GM18507 (cell line): Measurements from ENCODE around the gene CYP4A11.
"Not testable (repeated sequence)": the region's sequence is repeated elsewhere in the genome, so short reads cannot be mapped to it uniquely, and the experiment has no call there.

Experiments used
- DNase-seq: peaks from one replicate; pipeline ENCODE4 v3.0.0; 2011; ENCODE audit warnings: low read depth; ENCODE audit not compliant: insufficient read length; ENCODE audit errors: extremely low spot score
- FAIRE-seq: peaks from 2 replicates; lab custom pipeline; 2011; peaks lifted over from hg19 to GRCh38; lab: Jason Lieb, UNC

The CYP4A11 gene, protein sequence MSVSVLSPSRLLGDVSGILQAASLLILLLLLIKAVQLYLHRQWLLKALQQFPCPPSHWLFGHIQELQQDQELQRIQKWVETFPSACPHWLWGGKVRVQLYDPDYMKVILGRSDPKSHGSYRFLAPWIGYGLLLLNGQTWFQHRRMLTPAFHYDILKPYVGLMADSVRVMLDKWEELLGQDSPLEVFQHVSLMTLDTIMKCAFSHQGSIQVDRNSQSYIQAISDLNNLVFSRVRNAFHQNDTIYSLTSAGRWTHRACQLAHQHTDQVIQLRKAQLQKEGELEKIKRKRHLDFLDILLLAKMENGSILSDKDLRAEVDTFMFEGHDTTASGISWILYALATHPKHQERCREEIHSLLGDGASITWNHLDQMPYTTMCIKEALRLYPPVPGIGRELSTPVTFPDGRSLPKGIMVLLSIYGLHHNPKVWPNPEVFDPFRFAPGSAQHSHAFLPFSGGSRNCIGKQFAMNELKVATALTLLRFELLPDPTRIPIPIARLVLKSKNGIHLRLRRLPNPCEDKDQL

DNA sequence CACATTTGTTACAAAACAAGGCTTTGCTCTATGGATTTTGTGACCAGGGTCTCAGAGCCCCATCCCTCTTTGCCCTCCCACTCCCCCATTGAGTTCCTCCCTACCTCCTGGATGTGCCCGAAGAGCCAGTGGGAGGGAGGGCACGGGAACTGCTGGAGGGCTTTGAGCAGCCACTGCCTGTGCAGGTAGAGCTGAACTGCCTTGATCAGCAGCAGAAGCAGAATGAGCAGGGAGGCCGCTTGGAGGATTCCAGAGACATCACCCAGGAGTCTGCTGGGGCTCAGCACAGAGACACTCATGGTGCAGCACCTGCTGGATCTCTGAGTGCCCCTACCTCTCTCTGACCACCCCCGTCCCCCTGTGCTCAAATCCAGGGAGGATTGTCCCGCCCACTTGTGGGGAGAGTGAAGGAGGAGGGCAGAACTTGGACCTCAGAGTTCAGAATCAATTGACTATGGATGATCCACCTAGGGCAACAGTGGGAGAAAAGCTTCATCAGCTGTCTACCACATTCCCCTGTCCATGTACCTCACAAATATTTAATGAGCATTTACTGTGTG lies at the start of gene CYP4A11:
Gene CYP4A11 (minus strand): TSS at position 342 of the 560 bp plus-strand sequence. CDS start 43 bp downstream, at position 299.
- DNase-seq (no peak), FAIRE-seq (no peak)

DNA sequence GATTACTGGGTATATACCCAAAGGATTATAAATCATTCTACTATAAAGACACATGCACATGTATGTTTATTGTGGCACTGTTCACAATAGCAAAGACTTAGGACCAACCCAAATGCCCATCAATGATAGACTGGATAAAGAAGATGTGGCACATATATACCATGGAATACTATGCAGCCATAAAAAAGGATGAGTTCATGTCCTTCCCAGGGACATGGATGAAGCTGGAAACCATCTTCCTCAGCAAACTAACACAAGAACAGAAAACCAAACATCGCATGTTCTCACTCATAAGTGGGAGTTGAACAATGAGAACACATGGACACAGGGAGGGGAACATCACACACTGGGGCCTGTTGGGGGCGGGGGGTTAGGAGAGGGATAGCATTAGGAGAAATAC lies 49.3 kb upstream of the CYP4A11 start:
- not testable (repeated sequence) for DNase-seq, FAIRE-seq

DNA sequence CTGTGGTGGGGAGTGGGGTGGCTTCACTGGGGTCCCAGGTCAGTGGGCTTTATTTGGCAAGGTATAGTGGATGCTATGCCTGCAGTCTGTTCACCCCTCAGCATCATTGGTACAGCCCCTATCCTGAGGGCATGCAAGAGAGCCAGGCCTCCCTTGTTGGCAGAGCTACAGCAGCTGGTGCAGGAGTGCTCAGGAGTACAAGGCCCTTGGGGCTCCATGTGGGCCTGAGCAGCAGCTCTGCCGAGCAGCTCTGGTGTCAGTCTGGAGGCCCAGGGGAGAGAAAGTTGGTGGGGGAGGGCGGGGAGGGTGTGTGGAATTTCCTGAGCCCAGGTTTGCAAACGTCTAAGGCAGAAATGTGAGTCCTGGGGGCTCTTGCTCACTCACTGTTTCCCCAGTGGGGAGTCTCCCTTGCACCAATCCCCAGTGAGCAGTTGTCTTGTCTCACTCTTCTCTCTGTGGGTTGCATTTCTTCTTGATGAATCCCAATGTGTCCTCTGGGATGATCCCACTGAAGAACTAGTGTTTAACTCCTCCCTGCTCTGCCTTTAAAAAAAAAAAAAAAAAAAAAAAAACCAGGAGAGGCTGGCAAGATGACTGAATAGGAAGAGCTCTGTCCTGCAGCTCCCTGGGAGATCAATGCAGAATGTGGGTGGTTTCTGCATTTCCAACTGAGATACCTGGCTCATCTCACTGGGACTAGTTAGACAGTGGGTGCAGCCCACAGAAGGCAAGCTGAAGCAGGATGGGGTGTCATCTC lies 42.7 kb upstream of the CYP4A11 start:
- no peak for DNase-seq
- FAIRE-seq, result no peak

DNA sequence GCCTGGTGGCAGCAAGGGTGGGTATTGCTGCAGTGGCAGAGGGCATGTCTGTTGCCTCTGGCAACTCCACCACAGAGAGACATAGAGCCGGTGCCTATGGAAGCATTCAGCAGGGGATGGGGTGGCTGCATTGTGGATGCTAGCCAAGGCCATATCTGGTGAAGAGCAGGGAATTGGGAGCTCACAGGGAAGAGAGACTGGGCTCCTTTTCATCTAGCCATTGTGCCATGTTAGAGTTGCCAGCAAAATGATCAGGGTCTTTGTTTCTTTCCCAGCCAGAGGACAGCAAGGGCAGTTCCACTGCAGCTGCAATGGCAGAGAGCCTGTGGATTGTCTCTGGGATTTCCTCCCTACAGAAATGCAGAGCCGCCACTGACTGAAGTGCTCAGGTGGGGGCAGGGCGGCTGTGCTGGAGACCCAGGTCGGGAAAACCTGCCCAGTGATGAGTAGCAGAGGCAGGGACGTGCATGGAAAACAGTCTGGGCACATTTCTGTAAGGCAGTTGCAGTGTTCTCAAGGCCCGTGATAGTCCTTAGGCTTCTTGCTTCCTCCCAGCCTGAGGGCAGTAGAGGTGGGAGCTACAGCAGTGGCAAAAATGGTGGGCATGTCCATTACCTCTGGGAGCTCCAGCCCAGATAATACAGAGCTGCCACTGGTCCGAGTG lies 42.0 kb upstream of the CYP4A11 start:
- no peak for DNase-seq
- no peak for FAIRE-seq

DNA sequence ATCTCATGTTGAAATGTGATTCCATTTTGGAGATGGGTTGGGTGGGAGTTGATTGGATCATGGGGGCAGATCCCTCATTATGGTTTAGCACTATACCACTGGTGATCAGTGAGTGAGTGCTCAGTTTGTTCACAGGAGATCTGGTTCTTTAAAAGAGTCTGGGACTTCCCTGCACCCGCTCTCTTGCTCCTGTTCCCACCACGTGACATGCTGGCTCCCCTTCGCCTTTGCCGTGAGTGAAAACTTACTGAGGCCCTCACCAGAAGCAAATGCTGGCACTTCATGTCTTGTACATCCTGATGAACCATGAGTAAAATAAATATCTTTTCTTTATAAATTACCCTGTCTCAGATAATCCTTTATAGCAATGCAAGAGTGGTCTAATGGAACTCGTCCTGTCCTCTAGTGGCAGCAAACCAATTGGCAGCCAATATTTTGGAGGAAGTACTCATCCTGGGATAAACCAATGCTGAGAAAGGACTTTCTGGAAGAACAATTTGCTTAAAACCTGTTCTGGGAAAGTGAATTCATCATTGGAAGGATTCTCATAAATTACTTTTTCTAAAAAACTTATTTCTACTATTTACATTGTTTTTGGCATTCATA lies 27.8 kb upstream of the CYP4A11 start:
- FAIRE-seq (no peak), DNase-seq (no peak)

DNA sequence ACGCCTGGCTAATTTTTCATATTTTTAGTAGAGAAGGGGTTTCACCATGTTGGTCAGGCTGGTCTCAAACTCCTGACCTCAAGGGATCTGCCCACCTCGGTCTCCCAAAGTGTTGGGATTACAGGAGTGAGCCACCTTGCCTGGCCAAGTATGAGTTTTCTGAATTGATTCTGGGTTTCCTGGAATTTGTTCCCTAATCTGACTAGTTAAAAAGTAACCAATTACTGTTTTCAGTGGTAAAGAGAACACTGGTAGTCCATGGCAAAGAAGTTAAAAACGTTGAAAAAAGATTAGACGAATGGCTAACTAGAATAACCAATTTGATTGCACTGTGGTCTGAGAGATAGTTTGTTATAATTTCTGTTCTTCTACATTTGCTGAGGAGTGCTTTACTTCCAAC lies 21.0 kb upstream of the CYP4A11 start:
- DNase-seq, FAIRE-seq: not testable (repeated sequence)

DNA sequence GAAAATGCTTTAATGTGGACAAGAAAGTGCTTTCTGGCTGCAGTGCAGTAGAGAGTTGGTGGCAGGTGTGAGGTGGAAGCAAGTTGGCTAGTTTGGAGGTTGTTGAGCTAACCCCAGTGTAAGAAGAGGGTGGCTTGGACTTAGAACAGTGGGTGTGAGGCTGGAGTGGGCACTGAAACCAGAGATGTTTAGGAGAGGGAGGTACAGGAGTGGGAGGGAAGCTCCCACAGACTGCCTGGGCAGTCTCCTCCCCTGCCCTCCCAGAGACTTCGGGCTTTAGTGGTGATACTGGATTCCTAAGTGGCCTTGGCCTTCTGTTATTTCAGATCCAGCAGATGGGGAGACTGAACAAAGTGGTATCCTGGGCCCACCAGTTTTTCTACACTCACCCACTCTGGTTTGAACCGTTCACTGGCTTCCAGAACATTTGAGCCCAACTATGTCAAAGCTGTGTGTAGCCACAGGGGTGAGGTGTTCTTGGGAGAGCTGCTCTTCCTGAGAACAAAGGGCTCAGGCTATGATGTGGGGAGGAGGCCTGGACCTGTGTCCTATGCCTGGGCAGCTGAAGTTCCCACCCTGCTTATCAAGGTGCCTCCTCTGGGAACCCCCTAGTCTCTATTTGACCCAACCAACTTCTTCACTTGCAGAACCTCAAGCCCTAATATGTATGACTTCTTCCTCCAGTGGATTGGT lies 19.9 kb upstream of the CYP4A11 start:
- FAIRE-seq (no peak), DNase-seq (no peak)

DNA sequence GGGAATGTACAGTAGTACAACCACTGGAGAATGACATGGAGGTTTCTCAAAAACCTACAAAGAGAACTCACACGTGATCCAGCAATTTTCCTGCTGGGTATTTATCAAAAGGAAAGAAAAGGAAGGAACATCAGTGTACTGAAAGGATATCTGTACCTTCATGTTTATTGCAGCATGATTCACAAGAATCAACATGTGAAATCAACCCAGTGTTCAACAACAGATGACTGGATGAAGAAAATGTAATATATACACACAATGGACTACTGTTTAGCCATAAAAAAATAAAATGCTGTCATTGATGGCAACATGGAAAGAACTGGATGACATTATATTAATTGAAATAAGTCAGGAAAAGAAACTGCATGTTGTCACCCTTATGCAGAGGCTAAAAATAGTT lies 19.0 kb upstream of the CYP4A11 start:
- DNase-seq, result no peak
- no peak for FAIRE-seq

DNA sequence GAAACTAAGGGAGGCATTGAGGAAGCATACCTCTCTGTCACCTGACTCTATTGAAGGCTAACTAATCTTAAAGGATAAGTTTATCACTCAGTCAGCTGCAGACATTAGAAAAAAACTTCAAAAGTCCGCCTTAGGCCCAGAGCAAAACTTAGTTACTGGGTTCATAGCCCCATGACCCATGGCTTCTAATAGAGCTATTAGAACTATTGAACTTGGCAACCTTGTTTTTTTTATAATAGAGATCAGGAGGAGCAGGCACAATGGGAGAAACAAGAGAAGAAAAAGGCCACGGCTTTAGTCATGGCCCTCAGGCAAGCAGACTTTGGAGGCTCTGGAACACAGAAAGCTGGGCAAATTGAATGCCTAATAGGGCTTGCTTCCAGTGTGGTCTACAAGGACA lies 13.8 kb upstream of the CYP4A11 start:
- not testable (repeated sequence) for FAIRE-seq, DNase-seq

DNA sequence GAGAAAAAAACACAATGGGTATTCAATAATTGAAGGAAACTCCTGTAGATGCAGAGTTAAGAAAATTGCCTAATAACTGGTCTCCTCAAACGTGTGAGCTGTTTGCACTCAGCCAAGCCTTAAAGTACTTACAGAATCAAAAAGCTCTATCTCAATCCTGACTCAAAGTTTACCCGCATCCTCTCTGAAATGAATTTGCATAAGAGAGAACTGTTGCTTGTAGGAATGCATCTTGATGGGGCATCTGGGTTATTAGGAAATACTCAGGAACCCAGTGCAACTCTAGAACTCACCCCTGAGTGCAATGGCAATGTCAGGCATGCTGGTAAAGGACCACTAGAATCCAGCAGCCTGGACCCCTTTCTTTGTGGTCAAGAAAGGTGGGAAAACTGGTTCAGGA lies 12.6 kb upstream of the CYP4A11 start:
- DNase-seq, FAIRE-seq: not testable (repeated sequence)

DNA sequence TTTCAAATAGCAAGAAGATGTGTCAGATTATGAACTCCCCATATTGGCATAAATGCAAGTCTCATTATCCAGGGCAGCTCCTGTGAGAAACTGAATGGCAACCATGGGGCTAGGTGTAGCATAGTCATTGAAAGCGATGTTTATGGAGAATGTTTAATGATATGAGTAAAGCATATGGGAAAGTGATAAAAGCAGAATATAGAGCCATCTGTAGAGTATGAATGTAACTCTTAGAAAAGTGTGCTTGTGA lies 8.1 kb upstream of the CYP4A11 start:
- FAIRE-seq, DNase-seq: not testable (repeated sequence)

DNA sequence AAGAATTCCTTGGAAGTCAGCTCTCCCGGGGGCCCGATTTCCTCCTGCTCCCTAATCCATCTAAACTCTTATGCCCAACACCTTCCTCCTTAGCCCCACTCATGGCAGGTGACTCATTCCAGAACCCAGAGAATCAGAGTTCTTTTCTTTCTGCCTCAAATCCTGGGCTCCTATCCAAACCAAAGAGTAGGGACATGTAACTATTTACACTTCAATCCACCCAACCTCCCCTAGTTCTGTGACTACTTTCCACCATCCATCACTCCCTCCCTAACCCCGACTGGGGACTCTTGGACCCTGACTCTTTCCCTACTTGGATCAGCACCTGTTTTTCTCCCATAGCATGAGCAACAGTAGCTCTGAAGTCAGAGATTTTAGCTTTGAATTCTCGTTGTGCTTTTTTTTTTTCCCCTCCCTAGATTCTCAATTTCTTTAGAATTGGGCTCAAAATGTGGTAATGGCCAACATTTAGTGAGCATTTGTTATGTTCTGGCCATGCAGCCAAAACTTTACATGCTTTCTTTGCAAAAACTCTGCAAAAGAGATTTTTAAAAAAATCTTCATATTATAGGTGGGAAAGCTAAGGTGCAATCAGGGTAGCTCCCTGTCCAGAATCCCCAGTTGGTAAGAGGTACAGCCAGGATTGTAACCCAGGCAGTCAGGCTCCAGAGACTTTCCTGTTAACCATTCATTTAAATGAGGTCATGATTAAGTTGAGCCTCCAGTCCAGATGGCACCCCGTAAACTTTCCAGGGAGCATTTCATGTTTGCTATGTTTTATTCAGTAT lies 7.5 kb upstream of the CYP4A11 start:
- DNase-seq, result no peak
- no peak for FAIRE-seq

DNA sequence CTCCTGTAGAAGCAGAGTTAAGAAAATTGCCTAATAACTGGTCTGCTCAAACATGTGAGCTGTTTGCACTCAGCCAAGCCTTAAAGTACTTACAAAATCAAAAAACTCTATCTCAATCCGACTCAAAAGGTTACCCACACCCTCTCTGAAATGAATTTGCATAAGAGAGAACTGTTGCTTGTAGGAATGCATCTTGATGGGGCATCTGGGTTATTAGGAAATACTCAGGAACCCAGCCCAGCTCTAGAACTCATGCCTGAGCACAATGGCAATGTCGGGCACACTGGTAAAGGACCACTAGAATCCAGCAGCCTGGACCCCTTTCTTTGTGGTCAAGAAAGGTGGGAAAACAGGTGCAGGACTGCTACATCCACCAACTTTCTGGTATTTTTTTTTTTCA lies 6.4 kb upstream of the CYP4A11 start:
- FAIRE-seq, DNase-seq: not testable (repeated sequence)

DNA sequence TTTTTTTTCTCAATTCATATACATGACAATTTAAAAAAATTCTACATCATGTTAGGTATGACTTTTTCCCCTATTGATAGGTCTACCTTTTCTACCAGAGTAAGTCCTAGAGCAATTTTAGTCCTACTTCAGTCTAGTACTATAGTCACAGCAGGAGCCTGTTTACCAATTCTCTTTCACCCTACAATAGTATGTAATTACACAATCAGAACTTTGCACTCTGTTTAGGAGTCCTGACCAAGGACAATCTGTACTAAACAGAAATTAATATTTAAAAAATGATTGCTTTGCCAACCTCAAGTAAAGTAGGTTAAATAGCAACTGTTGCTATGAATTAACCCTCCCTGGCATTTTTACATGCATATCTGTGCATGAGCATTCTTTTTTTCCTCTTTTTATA lies 810 bp upstream of the CYP4A11 start:
- FAIRE-seq (no peak), DNase-seq (no peak)

DNA sequence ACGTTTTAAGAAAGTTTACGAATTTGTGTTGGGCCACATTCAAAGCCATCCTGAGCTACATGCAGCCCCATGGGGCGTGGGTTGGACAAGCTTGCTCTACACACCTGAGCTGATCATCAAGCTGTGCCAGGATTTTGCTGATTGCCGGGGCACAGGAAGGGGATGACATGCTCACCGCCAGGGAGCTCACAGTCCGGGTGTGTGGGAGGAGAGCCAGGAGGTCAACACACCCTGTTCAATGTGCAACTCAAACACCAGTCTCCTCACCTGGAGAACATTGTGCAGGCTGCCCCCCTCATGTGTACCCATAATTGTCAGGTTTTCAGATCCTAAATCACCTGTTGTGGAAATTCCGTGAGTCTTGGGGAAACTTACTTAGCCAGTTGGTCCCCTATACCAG lies 969 bp downstream of the CYP4A11 start:
- DNase-seq, result no peak
- FAIRE-seq, result no peak

DNA sequence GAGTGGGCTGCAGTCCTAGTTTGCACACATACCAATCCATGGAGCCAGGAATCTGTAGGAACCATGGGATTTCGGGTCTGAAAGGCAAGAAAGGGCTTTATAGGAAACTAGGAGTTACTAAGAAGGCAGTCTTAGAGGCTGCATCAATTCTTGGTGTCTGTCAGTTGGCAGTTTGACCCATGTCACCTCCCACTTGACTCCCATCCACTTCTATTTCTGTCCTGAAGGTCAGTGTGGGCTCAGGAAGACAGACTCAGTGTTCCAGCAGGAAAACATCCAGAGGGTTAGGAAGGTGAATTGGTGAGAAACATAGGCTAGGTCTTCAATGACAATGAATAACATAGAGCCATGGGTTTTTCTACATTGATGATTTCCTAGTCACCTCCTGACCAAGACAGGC lies 4.0 kb downstream of the CYP4A11 start:
- FAIRE-seq (no peak), DNase-seq (no peak)

DNA sequence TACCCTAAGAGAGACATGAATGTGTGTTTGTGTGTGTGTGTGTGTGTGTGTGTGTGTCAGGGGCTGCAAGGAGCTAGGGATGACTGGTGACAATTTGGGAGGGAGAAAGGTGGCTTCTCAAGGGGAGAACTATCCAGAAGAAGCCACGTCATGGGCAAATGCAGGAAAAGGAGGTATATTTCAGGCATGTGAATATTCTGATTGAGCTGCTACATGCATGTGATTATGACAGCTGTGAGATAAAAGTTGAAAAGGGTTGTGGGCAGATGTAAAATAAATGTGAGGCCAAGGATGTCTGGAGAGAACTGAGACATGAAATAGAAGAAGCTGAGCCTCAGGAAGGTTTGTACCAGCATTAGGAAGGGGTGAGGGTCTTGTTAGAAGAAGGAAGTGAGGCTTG lies 4.5 kb downstream of the CYP4A11 start:
- DNase-seq, result no peak
- no peak for FAIRE-seq

DNA sequence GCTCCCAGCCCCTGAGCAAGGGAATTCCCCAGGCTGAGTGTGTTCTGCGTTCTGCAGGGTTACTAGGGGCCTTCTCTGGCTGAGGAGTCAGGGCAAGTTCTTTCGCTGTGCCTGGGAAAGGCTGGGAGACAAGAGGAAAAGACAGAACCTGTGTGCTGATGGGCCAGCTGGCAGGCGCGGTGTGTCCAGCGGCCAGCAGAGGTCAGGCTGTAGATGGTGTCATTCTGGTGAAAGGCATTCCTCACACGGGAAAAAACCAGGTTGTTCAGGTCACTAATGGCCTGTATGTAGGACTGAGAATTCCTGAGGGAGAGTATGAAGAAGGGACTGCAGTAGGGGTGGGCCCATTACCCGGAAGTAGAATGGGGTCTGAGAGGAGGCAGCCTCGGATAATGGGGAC lies 6.4 kb downstream of the CYP4A11 start:
- FAIRE-seq, DNase-seq: not testable (repeated sequence)
